Measurements from ENCODE around the gene MARCHF4.
"Not testable (repeated sequence)": the region's sequence is repeated elsewhere in the genome, so short reads cannot be mapped to it uniquely, and the experiment has no call there.

MARCHF4 gene

GRCh38 chr2:216392018-216392562 is 19.8 kb upstream of the MARCHF4 start:
- no peak for DNase-seq (ENCODE audit: low read depth in 4 of 4, low spot score in 1 of 4)

- DNase-seq (ENCODE audit: low read depth in 4 of 4, low spot score in 1 of 4) = no peak
Observed at GRCh38 chr2:216391401-216391800, 19.1 kb upstream of the MARCHF4 start.

GRCh38 chr2:216389570-216389969 is 17.3 kb upstream of the MARCHF4 start:
- no peak for DNase-seq (ENCODE audit: low read depth in 4 of 4, low spot score in 1 of 4)

- no peak for DNase-seq (ENCODE audit: low read depth in 4 of 4, low spot score in 1 of 4)
Observed at GRCh38 chr2:216388046-216388884, 16.0 kb upstream of the MARCHF4 start.

DNA sequence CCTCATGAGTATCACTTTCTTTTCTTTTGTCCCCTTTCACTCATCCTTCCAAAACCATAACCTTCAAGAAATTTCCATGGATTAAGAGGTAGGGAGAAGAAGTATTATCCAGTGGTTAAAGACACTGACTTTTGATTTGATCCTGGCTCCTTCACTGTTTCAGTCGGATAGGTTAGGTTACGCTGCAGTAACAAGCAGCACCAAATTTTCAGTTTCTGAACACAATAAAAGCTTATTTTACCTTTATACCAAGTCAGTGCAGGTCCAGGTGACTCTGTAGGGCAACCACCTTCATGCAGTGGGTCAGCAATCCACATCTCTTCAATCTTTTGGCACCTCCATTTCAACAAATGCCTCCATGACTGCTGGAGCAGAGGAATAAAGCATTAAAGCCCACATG is 15.0 kb upstream of the MARCHF4 start:
- no peak for DNase-seq (ENCODE audit: low read depth in 4 of 4, low spot score in 1 of 4)

DNA sequence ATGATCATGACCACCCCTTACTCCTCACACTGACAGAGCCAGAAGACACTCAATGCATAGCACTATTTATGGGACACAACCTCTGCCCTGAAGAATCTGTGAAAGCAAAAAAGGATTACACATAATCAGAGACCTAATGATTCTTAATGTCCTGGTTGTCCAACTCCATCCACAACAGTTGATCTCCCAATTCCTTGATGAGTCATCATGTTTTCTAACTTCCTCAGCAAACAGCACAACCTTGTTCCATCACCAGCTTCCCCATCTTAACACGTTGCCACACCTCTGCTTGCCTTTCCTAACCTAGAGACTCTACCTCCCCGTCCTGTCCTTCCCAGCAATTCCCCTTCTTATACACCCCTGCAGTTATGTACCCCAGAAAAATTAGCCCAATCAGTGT is 13.2 kb upstream of the MARCHF4 start:
- no peak for DNase-seq (ENCODE audit: low read depth in 4 of 4, low spot score in 1 of 4)

DNA sequence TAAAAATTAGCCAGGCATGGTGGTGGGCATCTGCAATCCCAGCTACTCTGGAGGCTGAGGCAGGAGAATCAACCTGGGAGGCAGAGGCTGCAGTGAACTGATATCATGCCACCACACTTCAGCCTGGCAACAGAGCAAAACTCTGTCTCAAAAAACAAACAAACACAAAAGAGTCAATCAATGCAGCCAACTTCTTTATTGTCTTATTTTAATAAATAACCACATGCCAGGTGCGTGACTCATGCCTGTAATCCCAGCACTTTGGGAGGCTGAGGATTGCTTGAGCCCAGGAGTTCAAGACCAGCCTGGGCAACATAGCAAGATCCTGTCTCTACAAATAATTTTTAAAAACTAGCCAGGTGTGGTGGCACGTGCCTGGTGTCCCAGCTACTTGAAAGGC is 12.1 kb upstream of the MARCHF4 start:
- not testable (repeated sequence) for DNase-seq (ENCODE audit: low read depth in 4 of 4, low spot score in 1 of 4)

DNA sequence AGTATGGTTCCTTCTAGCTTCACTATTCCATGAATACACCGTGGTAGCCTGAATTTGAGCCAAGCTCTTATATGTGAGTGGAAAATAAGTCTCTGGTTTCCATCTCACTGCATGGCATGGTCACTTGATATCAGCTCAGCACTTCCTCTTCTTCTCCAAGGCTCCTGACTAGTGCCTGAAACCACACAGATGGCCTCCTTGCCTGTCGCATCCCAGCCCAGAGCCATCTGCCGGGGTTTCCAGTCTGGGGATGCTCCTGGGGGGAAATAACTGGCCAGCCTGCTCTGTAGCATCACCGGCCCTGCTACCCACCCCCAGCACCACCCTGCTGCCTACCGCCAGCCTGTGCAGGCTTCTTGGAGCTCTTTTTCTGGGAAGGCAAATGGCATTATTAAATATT is 7.7 kb upstream of the MARCHF4 start:
- DNase-seq (ENCODE audit: low read depth in 4 of 4, low spot score in 1 of 4) = no peak

DNA sequence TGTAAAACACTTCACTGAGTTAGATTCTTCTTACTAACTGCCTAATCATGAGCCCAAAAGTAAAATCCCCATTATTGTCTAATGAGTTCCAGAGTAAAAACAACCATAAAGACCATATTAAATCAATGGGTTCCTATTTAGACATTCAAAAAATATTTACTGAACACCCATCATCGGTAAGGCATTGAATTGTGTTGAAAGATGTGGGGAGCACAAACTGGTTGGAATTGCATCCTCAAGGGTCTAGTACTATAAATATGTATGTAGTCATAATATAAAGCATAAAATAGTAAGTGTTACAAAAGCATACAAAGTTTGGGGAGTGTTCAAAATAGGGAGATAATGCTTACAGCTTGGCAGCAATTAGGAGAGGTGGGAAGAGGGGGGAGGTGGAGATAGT is 3.0 kb upstream of the MARCHF4 start:
- no peak for DNase-seq (ENCODE audit: low read depth in 4 of 4, low spot score in 1 of 4)

DNA sequence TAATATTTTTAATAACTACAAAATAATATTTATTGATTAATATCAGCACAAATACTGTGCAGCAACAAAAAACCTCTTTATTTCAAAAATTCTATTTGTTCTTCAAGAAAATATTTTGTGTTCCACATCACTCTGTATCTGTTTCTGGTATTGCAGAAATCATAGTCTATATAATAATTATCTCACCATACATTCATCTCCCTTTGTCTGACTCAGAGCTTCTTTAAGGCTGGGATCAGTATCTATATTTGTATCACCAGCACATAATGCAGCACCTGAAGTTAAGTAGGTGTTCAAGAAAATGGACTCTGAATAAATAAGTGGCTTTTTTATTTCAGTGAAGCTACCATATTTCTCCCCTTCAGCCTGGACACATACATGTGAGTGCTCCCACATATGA is 1.6 kb upstream of the MARCHF4 start:
- DNase-seq (ENCODE audit: low read depth in 4 of 4, low spot score in 1 of 4) = no peak

- no peak for DNase-seq (ENCODE audit: low read depth in 4 of 4, low spot score in 1 of 4)
Observed at GRCh38 chr2:216372761-216373291, 543 bp upstream of the MARCHF4 start.

- DNase-seq (ENCODE audit: low read depth in 4 of 4, low spot score in 1 of 4) = no peak
Observed at GRCh38 chr2:216370961-216371712, 1.1 kb downstream of the MARCHF4 start.

DNA sequence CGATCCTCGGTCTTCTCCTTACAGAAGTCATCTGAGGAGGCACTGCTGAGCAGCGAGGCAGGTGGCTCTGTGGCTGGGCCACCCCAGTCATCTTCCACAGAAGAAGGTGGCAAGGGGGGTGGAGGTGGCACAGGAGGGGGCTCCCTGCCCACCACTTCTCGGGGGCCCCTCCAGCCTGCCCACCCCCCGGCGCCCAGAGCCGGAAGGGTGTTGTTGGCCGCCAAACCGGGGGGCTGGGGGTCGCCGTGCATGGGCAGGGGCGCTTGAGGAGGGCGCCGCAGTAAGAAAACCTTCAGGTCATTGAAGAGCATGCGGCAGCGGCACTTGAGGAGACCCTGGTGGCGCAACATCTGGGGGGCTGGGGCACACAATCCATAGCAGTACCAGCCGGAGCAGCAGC is 2.5 kb downstream of the MARCHF4 start:
- no peak for DNase-seq (ENCODE audit: low read depth in 4 of 4, low spot score in 1 of 4)

DNA sequence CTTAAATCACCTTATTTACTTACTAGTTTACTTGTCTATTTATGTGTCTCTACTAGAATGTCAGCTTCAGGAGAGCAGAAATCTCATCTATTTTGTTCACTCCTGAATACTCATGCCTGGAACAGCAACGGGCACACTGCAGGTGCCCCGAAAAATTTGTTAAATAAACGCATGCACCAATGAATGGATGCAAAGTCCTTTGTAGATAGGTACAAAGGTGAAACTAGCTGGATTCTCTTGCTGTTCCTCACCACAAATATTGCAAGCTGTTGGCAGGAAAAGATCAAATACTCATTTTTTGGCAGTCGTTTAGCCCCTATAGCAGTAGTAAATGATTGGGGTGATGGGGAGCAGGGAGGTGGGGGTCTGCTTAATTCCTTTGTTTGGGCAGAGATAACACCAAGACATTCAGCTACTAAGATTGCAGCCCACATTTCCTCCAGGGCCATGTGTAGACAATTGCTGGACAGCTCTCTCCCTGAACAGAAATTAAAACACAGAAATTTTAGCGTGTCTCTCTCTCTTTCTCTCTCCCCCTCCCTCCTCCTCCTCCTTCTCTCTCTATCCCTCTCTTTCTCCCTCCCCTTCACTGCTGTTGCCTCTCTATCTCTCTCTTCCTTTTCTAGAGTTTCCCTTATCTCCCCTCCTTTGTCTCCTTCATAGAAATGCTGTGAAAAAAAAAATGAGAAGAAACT is 5.4 kb downstream of the MARCHF4 start:
- no peak for DNase-seq (ENCODE audit: low read depth in 4 of 4, low spot score in 1 of 4)

DNA sequence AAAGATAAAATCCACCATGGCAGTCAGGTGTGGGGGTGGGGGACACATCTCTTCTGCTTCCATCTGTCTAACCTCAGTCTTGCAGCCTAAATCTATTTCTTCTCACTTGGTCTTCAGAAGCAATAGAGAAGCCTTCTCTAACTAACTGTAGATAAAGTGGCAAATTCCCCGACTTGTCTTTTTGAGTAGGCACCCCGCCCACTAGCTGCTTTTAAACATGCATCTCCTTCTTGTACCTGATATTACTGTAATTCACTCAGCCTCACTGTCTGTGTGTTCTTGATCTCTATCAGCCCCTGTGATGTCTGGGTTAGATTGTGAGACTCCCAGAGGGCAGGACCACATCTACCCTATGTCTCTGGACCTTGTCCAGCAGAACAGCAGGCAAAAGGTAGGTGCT is 6.8 kb downstream of the MARCHF4 start:
- no peak for DNase-seq (ENCODE audit: low read depth in 4 of 4, low spot score in 1 of 4)

GRCh38 chr2:216363221-216363620 is 9.1 kb downstream of the MARCHF4 start:
- no peak for DNase-seq (ENCODE audit: low read depth in 4 of 4, low spot score in 1 of 4)

GRCh38 chr2:216362730-216363129 is 9.6 kb downstream of the MARCHF4 start:
- DNase-seq (ENCODE audit: low read depth in 4 of 4, low spot score in 1 of 4) = no peak

GRCh38 chr2:216355711-216356110 is 16.6 kb downstream of the MARCHF4 start:
- DNase-seq (ENCODE audit: low read depth in 4 of 4, low spot score in 1 of 4) = no peak

GRCh38 chr2:216354306-216354705 is 18.0 kb downstream of the MARCHF4 start:
- no peak for DNase-seq (ENCODE audit: low read depth in 4 of 4, low spot score in 1 of 4)

- DNase-seq (ENCODE audit: low read depth in 4 of 4, low spot score in 1 of 4) = no peak
Observed at GRCh38 chr2:216352653-216353270, 19.5 kb downstream of the MARCHF4 start.

Data from stimulated activated CD4-positive, alpha-beta T cell treated with anti-CD3 and anti-CD28 coated beads, Interleukin-1b, Interleukin-23, amount 100 ng/mL, for 24 hours (primary cell).